HG03159 (cell line): ENCODE data around the gene SLC18A3.

Experiments
- ATAC-seq: cut with Tn5 transposase; IDR thresholded peaks from one replicate; pipeline ENCODE4 v1.9.1; 2021; ENCODE audit warnings: mild to moderate bottlenecking, moderate library complexity; ENCODE audit not compliant: unreplicated experiment

The SLC18A3 gene

GRCh38 chr10:49625411-49625810 lies 15.3 kb downstream of the SLC18A3 start:
- no peak for ATAC-seq

- no peak for ATAC-seq
These were observed 16.9 kb downstream of the SLC18A3 start for GRCh38 chr10:49627038-49627437.

GRCh38 chr10:49627644-49628247 lies 17.6 kb downstream of the SLC18A3 start:
- ATAC-seq, result no peak

GRCh38 chr10:49628599-49628998 lies 18.5 kb downstream of the SLC18A3 start:
- ATAC-seq, result no peak

- ATAC-seq, result no peak
These were observed 19.3 kb downstream of the SLC18A3 start for GRCh38 chr10:49629431-49629881.

GRCh38 chr10:49631975-49632374 lies 21.9 kb downstream of the SLC18A3 start:
- no peak for ATAC-seq

- no peak for ATAC-seq
These were observed 22.6 kb downstream of the SLC18A3 start for GRCh38 chr10:49632406-49633317.

GRCh38 chr10:49633327-49634068 lies 23.4 kb downstream of the SLC18A3 start:
- ATAC-seq, result no peak

- no peak for ATAC-seq
These were observed 24.1 kb downstream of the SLC18A3 start for GRCh38 chr10:49634069-49634660.

- no peak for ATAC-seq
These were observed 32.2 kb downstream of the SLC18A3 start for GRCh38 chr10:49642311-49642710.

- ATAC-seq, result no peak
These were observed 33.3 kb downstream of the SLC18A3 start for GRCh38 chr10:49643241-49644034.

- no peak for ATAC-seq
These were observed 34.0 kb downstream of the SLC18A3 start for GRCh38 chr10:49644035-49644646.

GRCh38 chr10:49645417-49645816 lies 35.3 kb downstream of the SLC18A3 start:
- no peak for ATAC-seq

GRCh38 chr10:49645871-49646870 lies 36.1 kb downstream of the SLC18A3 start:
- no peak for ATAC-seq

- ATAC-seq, result no peak
These were observed 37.4 kb downstream of the SLC18A3 start for GRCh38 chr10:49647554-49647953.

- no peak for ATAC-seq
These were observed 38.1 kb downstream of the SLC18A3 start for GRCh38 chr10:49647985-49648795.

GRCh38 chr10:49649294-49649693 lies 39.2 kb downstream of the SLC18A3 start:
- no peak for ATAC-seq
